OCI-LY7 (cell line): ENCODE measurements around the gene COPS3.

ENCODE experiments used
- CTCF ChIP-seq: fragments of 200-600 bp; sonication (generic); conservative IDR thresholded peaks from 2 replicates; pipeline ENCODE4 v1.5.1; 2014; ENCODE audit warnings: mild to moderate bottlenecking, antibody characterized with exemption, low read length, moderate library complexity, mixed read lengths
- EZH2phosphoT487 ChIP-seq: fragments of 200-600 bp; sonication (generic); IDR thresholded peaks from 2 replicates; pipeline ENCODE4 v1.6.1; 2018; ENCODE audit warnings: low read depth, borderline replicate concordance, mild to moderate bottlenecking, mixed run types, antibody characterized with exemption, low read length, moderate library complexity, mixed read lengths

GRCh38 chr17:17289701-17290100 is 8.7 kb upstream of the COPS3 start:
- TF ChIP-seq CTCF (no peak), EZH2phosphoT487 (no peak)
